Central memory CD8-positive, alpha-beta T cell (primary cell): ENCODE results near the gene RAD51B.
A peak's percentile ranks its signal among the peaks of the same experiment; 100 is the strongest.

Experiments used
- ATAC-seq: fragments of 150-1000 bp; cut with Tn5 transposase; replicated peaks from 2 replicates; pipeline ENCODE4 v1.10.0; 2022; ENCODE audit warnings: mild to moderate bottlenecking, moderate FRiP score, moderate number of reproducible peaks; ENCODE audit not compliant: poor library complexity, severe bottlenecking; ENCODE audit errors: extremely low read depth
- DNase-seq, 2 donors: peaks; one replicate each; pipeline ENCODE4 v3.0.0; 2021; ENCODE audit warnings: low spot score in 2 of 2
- H3K27ac Mint-ChIP-seq: one replicate; pipeline ENCODE4 v1.8.0; 2022; ENCODE audit warnings: low read depth, mild to moderate bottlenecking, moderate library complexity, mixed read lengths
- H3K27me3 Mint-ChIP-seq: one replicate; pipeline ENCODE4 v1.8.0; 2022; ENCODE audit warnings: mixed read lengths
- H3K36me3 Mint-ChIP-seq: one replicate; pipeline ENCODE4 v1.8.0; 2022; ENCODE audit warnings: mild to moderate bottlenecking, moderate library complexity, mixed read lengths; ENCODE audit not compliant: insufficient read depth
- H3K4me1 Mint-ChIP-seq: one replicate; pipeline ENCODE4 v1.8.0; 2022; ENCODE audit warnings: mixed read lengths
- H3K4me3 Mint-ChIP-seq: one replicate; pipeline ENCODE4 v1.8.0; 2022; ENCODE audit warnings: mild to moderate bottlenecking, moderate library complexity, mixed read lengths
- H3K9me3 Mint-ChIP-seq: one replicate; pipeline ENCODE4 v1.8.0; 2022; ENCODE audit warnings: mixed read lengths

Gene RAD51B

DNA sequence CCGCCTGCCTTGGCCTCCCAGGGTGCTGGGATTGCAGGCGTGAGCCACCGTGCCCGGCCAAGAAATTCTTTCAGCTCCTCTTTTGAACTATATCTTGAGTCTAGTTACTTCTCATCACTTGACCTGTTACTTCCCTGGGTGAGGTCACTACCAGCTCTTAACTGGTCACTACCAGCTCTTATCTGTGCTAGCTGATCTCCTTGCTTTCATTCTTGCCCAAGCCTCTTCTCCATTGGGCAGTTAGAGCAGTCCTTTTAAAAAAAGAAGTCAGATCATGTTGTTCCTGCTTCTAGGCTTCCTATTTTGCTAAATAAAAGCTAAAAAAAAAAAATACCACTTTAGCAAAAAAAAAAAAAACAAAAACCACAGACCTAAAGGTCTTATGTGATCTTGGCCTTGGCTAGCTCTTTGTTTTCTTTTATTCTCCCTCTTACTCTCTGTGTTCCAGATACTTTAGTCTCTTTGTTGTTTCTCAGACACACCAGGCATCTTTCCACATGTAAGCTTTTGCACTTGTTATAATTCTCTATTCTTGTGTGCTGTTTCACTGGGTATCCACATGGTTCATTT is 63.5 kb downstream of the RAD51B start:
- Mint-ChIP-seq H3K4me1 (peaks cover 35% of the 10 kb centered on the region), H3K27ac (peak overlapping the region; percentile 4), H3K27me3 (no peaks in the 10 kb centered on the region), H3K4me3 (no peak overlapping the region), H3K9me3 (no peaks in the 10 kb centered on the region), H3K36me3 (no peaks in the 10 kb centered on the region)
- no peak for DNase-seq
- ATAC-seq = no peak

DNA sequence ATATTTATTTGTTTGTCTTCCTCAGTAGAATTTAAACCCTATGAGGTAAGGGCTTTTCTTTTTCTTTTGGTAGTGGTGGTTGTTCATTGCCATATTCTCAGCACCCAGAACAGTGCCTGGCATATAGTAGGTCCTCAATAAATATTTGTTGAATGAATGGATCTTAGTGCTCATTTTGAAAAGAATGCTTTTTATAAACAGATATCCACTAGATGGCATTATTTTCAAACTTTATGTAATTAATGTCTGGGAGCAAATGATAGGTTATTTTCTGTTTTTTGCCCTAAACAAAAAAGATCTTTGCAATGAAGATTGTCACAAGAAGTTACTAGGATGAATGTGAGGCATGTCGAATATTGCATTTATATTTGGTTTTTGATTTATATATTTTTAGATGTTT is 64.1 kb downstream of the RAD51B start:
- Mint-ChIP-seq H3K4me3 (no peak overlapping the region), H3K36me3 (no peaks in the 10 kb centered on the region), H3K4me1 (peaks cover 35% of the 10 kb centered on the region), H3K27ac (peak overlapping the region; percentile 4), H3K27me3 (no peaks in the 10 kb centered on the region), H3K9me3 (no peaks in the 10 kb centered on the region)
- no peak for ATAC-seq
- DNase-seq = no peak

DNA sequence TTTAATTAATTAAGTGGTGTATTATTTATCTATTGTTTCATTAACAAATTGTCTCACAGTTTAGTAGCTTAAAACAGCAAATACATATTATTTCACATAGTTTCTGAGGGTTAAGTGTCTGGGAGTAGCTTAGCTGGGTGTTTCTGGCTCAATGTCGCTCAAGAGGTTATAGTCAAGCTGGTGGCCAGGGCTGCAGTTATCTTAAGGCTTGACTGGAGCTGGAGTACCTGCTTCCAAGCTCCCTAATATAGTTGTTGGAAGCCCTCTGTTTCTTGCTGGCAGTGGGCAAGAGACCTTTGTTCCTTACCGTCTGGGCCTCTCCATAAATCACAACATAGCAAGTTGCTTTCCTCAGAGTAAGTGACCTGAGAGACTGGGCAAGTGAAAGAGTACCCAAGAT is 66.6 kb downstream of the RAD51B start:
- ATAC-seq (no peak), DNase-seq (no peak)
- H3K9me3 Mint-ChIP-seq = no peaks in the 10 kb centered on the region
- no peaks in the 10 kb centered on the region for H3K27me3 Mint-ChIP-seq
- H3K36me3 Mint-ChIP-seq = no peaks in the 10 kb centered on the region
- H3K4me1 Mint-ChIP-seq = peaks cover 29% of the 10 kb centered on the region
- H3K4me3 Mint-ChIP-seq = no peak overlapping the region
- no peak overlapping the region for H3K27ac Mint-ChIP-seq

DNA sequence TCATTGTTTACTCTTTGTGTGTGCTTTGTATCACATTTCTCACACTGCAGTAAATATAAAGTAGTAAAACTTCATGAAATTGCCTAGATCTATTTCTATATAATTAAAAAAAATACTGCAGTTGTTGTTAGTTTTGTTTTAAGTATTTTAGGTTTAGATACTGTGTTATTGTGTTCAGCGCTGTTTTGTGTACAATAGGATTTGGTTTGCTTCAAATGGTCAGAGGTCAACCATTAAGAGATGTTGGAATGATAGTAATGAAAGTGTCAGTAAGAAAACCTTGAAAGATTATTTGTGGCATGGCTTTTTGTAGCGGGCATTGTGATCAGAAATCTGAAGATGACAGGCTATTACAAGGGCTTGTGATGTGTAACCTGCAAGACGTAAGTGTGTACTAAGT is 67.9 kb downstream of the RAD51B start:
- H3K4me1 Mint-ChIP-seq = peaks cover 16% of the 10 kb centered on the region
- ATAC-seq (no peak), DNase-seq (no peak)
- H3K27ac Mint-ChIP-seq = no peak overlapping the region
- no peaks in the 10 kb centered on the region for H3K36me3 Mint-ChIP-seq
- no peak overlapping the region for H3K4me3 Mint-ChIP-seq
- H3K9me3 Mint-ChIP-seq = no peaks in the 10 kb centered on the region
- H3K27me3 Mint-ChIP-seq = no peaks in the 10 kb centered on the region

DNA sequence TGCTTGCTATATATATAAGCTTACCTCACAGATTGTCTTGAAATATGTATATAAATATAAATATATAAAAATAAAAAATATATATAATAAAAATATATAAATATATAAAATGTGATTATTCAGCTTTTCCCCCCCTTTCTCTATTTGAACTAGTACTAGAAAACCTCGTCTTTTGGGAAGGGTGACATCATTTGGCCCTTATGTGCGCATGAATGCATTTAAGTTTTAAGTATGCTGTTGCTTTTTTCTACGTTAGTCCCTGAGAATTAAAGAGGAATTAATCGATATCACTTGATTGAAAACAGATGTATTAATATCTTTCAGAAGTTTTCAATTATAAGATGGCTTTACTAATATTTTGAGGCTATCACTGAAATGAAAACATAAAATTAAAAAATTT is 69.9 kb downstream of the RAD51B start:
- no peak for DNase-seq
- Mint-ChIP-seq H3K9me3 (no peaks in the 10 kb centered on the region), H3K4me3 (no peak overlapping the region), H3K4me1 (peaks cover 4% of the 10 kb centered on the region), H3K27ac (no peak overlapping the region), H3K27me3 (no peaks in the 10 kb centered on the region), H3K36me3 (no peaks in the 10 kb centered on the region)
- ATAC-seq = no peak

DNA sequence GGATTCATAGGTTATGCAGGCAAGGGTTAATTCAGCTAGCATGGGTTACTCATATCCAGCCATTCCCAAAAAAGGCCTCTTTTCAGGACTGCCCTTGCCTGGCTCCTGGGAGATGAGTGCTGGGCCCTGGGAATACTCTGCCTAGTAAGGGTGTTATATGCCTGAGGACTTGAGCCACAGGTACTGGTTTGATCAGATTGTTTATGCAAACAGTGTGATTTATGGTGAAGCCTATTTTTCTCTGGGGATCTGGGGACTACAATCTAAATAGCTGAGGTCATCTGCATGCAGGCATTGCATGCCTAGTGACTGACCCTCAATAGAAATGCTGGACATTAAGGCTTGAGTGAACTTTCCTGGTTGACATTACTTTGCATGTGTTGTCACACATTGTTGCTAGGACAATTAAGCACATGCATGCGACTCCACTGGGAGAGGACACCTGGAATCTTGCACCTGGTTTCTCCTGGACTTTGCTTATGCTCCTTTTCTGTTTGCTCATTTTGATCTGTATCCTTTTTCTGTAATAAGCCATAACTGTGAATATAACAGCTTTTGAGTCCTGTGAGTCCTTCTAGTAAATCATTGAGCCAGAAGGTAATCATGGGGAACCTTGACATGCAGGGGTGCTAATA is 73.0 kb downstream of the RAD51B start:
- Mint-ChIP-seq H3K4me3 (no peak overlapping the region), H3K4me1 (peaks cover 7% of the 10 kb centered on the region), H3K36me3 (no peaks in the 10 kb centered on the region), H3K9me3 (no peaks in the 10 kb centered on the region), H3K27ac (no peak overlapping the region), H3K27me3 (no peaks in the 10 kb centered on the region)
- DNase-seq (no peak), ATAC-seq (no peak)

DNA sequence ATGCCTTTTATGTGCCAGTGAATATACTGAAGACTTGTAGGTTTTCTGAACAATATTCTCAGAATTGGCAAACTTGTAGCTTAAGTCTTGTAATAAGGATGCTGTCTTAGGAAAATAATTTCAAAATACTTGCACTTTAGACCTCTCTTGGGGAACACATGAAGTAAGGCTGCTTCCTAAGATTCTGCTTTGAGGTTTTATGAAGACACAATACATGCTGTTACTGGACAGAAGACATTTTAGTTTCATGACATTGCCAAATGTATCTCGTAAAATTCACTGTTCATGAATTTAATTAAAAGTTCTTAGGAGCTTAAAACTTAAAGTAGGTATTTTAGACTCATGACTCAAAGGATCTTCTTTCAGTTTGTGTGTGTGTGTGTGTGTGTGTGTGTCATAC is 80.7 kb downstream of the RAD51B start:
- DNase-seq (no peak), ATAC-seq (no peak)
- H3K27ac Mint-ChIP-seq = no peak overlapping the region
- H3K4me3 Mint-ChIP-seq = no peak overlapping the region
- no peaks in the 10 kb centered on the region for H3K9me3 Mint-ChIP-seq
- no peaks in the 10 kb centered on the region for H3K36me3 Mint-ChIP-seq
- no peaks in the 10 kb centered on the region for H3K27me3 Mint-ChIP-seq
- H3K4me1 Mint-ChIP-seq = peaks cover 7% of the 10 kb centered on the region

DNA sequence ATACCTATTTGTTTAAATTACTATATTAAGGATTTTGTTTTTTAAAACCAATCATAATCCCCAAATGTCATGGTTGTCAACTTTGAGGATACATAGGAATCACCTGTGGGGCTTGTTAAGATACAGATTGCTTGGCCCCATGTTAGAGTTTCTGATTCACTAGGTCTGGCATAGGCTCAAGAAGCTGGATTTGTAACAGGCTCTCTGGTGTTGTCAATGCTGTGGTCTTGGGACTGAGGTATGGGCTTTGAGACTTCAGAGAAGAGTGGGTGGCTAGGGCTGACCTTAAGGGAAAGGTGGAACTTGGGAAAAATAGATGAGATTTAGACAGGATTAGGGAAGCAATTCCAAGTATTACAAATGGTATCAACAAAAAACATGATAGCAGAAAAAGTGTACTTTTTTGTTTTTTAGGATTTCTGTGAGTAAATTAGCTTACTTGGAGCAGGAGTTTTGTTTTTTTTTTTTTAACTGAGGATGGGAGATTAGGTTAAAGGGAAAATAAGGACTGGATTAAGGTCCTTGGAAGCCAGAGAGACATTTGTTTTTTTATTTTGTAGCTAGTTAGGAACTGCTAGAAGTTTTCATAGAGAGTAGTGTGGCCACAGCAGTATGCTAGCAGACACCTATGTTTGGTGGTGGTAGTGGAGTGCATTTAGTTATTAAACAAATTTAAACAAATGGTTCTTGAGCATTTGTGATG is 88.6 kb downstream of the RAD51B start:
- no peaks in the 10 kb centered on the region for H3K9me3 Mint-ChIP-seq
- H3K36me3 Mint-ChIP-seq = peaks cover 2% of the 10 kb centered on the region
- ATAC-seq (no peak), DNase-seq (no peak)
- no peak overlapping the region for H3K4me3 Mint-ChIP-seq
- H3K27ac Mint-ChIP-seq = no peak overlapping the region
- no peaks in the 10 kb centered on the region for H3K4me1 Mint-ChIP-seq
- H3K27me3 Mint-ChIP-seq = no peaks in the 10 kb centered on the region

DNA sequence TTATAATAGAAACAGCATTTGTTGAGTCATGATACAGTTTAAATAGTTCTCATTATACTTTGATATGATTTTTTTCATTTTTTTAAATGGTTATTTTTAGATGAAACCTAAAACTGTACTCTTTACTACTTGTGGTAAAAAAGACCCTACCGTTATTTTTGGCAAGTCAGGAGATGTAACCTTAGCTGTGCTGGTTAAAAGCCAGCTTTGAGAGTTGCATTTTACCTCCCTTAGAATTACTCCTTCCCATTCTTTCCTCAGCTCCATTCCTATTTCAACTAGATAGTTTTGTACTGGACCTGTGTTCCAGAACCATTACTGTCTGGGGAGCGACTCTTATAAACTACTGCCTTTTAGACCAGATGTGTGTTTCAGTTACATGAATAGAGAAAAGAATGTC is 92.0 kb downstream of the RAD51B start:
- Mint-ChIP-seq H3K36me3 (peaks cover 2% of the 10 kb centered on the region), H3K4me3 (no peak overlapping the region), H3K4me1 (no peaks in the 10 kb centered on the region), H3K27ac (no peak overlapping the region), H3K27me3 (no peaks in the 10 kb centered on the region), H3K9me3 (no peaks in the 10 kb centered on the region)
- ATAC-seq (no peak), DNase-seq (no peak)

DNA sequence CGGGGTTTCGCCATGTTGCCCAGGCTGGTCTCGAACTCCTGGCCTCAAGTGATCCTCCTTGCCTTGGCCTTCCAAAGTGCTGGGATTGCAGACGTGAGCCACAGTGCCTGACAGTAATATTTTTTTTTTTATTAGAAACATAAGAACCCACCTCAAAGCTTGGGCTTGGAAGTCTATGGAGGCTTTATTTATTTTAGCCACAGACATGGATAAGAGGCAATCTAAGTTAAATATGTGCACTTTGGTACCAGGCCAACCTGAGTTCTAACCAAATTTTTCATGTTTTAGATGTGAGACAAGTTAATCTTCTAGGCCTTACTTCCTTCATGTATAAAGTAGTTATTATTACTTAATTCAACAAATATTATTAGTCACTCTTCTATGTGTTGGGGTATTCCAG is 96.9 kb downstream of the RAD51B start:
- ATAC-seq (no peak), DNase-seq (no peak)
- Mint-ChIP-seq H3K9me3 (no peaks in the 10 kb centered on the region), H3K36me3 (no peaks in the 10 kb centered on the region), H3K27me3 (no peaks in the 10 kb centered on the region), H3K4me1 (no peaks in the 10 kb centered on the region), H3K27ac (no peak overlapping the region), H3K4me3 (no peak overlapping the region)

DNA sequence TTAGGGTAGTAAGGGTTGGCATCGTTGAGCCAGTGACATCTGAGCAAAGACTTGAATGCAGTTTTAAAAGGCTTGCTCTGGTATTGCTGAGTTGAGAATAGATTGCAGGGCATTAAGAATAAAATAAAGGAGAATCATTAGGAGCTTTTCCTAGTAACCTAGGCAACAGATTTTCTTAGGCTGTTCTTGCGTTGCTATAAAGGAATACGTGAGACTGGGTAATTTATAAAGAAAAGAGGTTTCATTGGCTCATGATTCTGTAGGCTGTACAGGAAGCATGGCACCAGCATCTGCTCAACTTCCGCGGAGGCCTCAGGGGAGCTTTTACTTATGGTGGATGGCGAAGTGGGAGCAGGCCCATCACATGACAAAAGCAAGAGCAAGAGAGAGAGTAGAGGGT is 97.4 kb downstream of the RAD51B start:
- no peak for ATAC-seq
- Mint-ChIP-seq H3K4me1 (no peaks in the 10 kb centered on the region), H3K4me3 (no peak overlapping the region), H3K9me3 (no peaks in the 10 kb centered on the region), H3K27me3 (no peaks in the 10 kb centered on the region), H3K27ac (no peak overlapping the region), H3K36me3 (no peaks in the 10 kb centered on the region)
- no peak for DNase-seq

DNA sequence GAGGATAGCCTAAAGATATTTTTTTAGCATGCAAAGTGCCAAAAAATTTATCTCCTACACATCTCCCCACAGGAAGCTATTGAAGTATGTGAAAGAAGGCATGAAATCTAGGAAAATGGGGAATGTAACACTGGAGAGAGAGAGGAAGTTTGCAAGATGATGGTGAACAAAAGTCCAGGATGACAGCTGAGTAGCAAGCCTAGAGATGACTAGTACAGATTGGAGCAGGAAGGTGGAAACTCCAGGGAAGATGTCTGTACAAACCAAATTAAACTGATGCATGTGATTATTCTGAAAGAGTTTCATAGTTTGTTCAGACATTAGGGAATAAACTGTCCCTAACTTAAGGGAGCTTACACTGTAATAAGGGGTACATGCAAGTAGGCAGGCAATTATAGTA is 99.3 kb downstream of the RAD51B start:
- Mint-ChIP-seq H3K27ac (no peak overlapping the region), H3K9me3 (no peaks in the 10 kb centered on the region), H3K27me3 (no peaks in the 10 kb centered on the region), H3K36me3 (no peaks in the 10 kb centered on the region), H3K4me3 (no peak overlapping the region), H3K4me1 (no peaks in the 10 kb centered on the region)
- DNase-seq (no peak), ATAC-seq (no peak)

DNA sequence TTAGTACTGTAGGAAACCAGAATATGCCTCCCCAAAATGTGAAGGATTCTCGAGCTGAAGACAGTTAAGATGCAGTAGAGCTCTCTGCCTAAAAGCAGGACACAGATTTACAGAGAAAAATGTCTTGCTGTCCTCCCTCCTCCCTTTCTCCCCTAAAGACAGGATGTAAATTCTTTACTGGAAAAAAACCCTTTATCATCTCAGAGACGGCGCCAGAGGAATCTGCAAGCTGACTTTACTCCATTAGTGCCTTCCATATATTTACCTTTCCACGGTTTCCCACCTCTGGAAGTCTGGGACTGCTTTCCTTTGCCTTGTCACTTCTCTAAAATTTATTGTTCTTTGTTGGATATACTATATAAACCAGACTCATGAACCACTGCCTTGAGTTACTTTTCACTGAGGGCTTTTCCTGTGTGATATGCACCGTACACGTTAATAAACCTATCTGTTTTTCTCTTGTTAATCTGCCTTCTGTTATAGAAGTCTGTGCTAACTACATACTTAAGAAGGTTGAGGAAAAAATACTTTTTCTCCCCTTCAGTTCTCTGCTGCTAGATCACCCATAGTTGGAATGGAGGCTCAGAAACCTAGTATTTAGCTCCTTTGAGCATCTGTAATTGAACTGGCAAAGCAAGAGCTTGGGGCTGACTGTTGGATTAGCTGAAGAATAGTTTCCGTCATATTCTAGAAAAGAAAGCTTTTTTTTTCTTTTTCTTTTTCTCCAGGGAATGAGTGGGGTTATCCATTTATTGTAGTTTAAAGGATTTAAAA is 99.9 kb downstream of the RAD51B start:
- Mint-ChIP-seq H3K36me3 (no peaks in the 10 kb centered on the region), H3K4me1 (no peaks in the 10 kb centered on the region), H3K4me3 (no peak overlapping the region), H3K27me3 (no peaks in the 10 kb centered on the region), H3K27ac (no peak overlapping the region), H3K9me3 (no peaks in the 10 kb centered on the region)
- ATAC-seq = no peak
- DNase-seq = no peak
